ENCODE results near the gene CNKSR3. TPM values are rescaled to one million over a fixed set of nuclear protein-coding genes. Genes with fewer than 3 reads are reported as not detected.
A peak's percentile ranks its signal among the peaks of the same experiment; 100 is the strongest.

Gene CNKSR3
- total and polyA plus RNA-seq, 2 of the 8 experiments (the other 6 are each of a cell fraction or from before 2014, with no cell fraction given): 1.2 to 6.2 TPM

- Histone ChIP-seq H3K79me2 (ENCODE audit: control insufficient read depth in 1 of 2, insufficient read depth in 2 of 2, low read length in 2 of 2) (no peaks in the 10 kb centered on the region), H4K91ac (replicated peaks; ENCODE audit: insufficient read length, low read length) (no peak overlapping the region), H3K4me1 (replicated peaks in 1 of 4; ENCODE audit: control insufficient read depth in 3 of 4, insufficient read depth in 4 of 4, low read length in 3 of 4) (peaks cover 0 to 3% (median 0%) of the 10 kb centered on the region in 4 experiments; a peak in 1 of 7 replicates), H2AFZ (ENCODE audit: low read length) (no peak overlapping the region), H2AK5ac (ENCODE audit: low read depth, low read length) (no peak overlapping the region), H2BK120ac (replicated peaks; ENCODE audit: low read depth, low read length) (no peak overlapping the region), H3K18ac (ENCODE audit: extremely low read depth, low read length) (no peak overlapping the region), H3K4ac (replicated peaks; ENCODE audit: insufficient read length, low read depth, low read length) (no peak overlapping the region), H4K8ac (ENCODE audit: extremely low read depth, insufficient read depth, low read length) (no peak overlapping the region), H4K5ac (ENCODE audit: insufficient read length, low read depth, low read length) (no peak overlapping the region), H3K79me1 (ENCODE audit: low read depth, low read length) (no peaks in the 10 kb centered on the region), H3K27me3 (replicated peaks in 1 of 4; ENCODE audit: control insufficient read depth in 3 of 4, extremely low read depth in 1 of 4, insufficient read depth in 3 of 4, low read length in 3 of 4) (no peaks in the 10 kb centered on the region), H4K20me1 (replicated peaks in 1 of 2; ENCODE audit: control insufficient read depth in 1 of 2, insufficient read depth in 2 of 2, low read length in 2 of 2) (no peaks in the 10 kb centered on the region), H2BK12ac (ENCODE audit: low read depth, low read length) (no peak overlapping the region), H3K56ac (replicated peaks; ENCODE audit: insufficient read length, low read depth, low read length) (no peak overlapping the region), H3K4me3 (ENCODE audit: extremely low read depth in 1 of 4, insufficient read depth in 2 of 4, low read depth in 3 of 4, low read length in 4 of 4) (no peak overlapping the region), H3K9ac (replicated peaks in 1 of 4; ENCODE audit: extremely low read depth in 1 of 4, low read depth in 3 of 4, low read length in 3 of 4) (no peak overlapping the region), H3K36me3 (ENCODE audit: control insufficient read depth in 2 of 4, insufficient read depth in 4 of 4, low read length in 3 of 4) (peaks cover 0 to 5% (median 2%) of the 10 kb centered on the region in 4 experiments; a peak in 2 of 8 replicates), H2BK15ac (ENCODE audit: low read length) (no peak overlapping the region), H3K27ac (ENCODE audit: low read depth, low read length) (no peak overlapping the region), H3K14ac (ENCODE audit: insufficient read length) (no peak overlapping the region), H3K23ac (ENCODE audit: insufficient read length) (no peak overlapping the region), H2BK20ac (ENCODE audit: low read length) (no peak overlapping the region), H3K23me2 (ENCODE audit: low read depth, low read length) (no peaks in the 10 kb centered on the region), H2BK5ac (ENCODE audit: low read depth, low read length) (no peak overlapping the region), H3K4me2 (ENCODE audit: insufficient read depth in 1 of 2, low read depth in 2 of 2, low read length in 2 of 2) (0 out of 4 replicates have a peak overlapping the region, but pooled peaks of 1 of the 2 experiments have one; percentile 3), H3K9me3 (ENCODE audit: insufficient read depth in 2 of 2, low read depth in 1 of 2, low read length in 1 of 2) (no peaks in the 10 kb centered on the region)
- FAIRE-seq: no peak
- CTCF ChIA-PET (ENCODE audit: partially characterized antibody): interaction anchor here (1.5 kb wide), 1 partner anchor 90 kb away, joined by 3 read pairs; no protein-coding TSS in a partner anchor
- DNase-seq (ENCODE audit: low read depth in 1 of 2, low spot score in 2 of 2): no peak
- POLR2A ChIA-PET (ENCODE audit: partially characterized antibody): no interaction called here
- WGBS, 2 experiments (ENCODE audit: extremely low coverage in 1 of 2, insufficient coverage in 1 of 2, insufficient read length in 1 of 2, insufficient replicate concordance in 2 of 2, low coverage in 1 of 2, low lambda C conversion rate in 2 of 2, missing lambda C conversion rate in 1 of 2): 95% methylated on average over 5 of the region's 5 CpGs; no CpG with 5 or more reads in 1 of the 2 experiments
These were observed 99.4 kb downstream of the CNKSR3 start for GRCh38 chr6:154411076-154411475.
